Stimulated activated naive CD8-positive, alpha-beta T cell treated with anti-CD3 and anti-CD28 coated beads, Interleukin-15, amount 100 ng/mL, for 72 hours (primary cell): ENCODE measurements around the gene MAMDC2.

Experiments used
- ATAC-seq: fragments of 150-1000 bp; cut with Tn5 transposase; 2 replicates; pipeline ENCODE4 v1.10.0; 2021; ENCODE audit warnings: mild to moderate bottlenecking, moderate library complexity
- DNase-seq, 2 donors: peaks; one replicate each; pipeline ENCODE4 v3.0.0; 2021 to 2022
- H3K27ac Mint-ChIP-seq, 2 donors: one replicate each; pipeline ENCODE4 v1.8.0; 2022; ENCODE audit warnings: mild to moderate bottlenecking in 2 of 2, mixed read lengths in 2 of 2, moderate library complexity in 2 of 2
- H3K27me3 Mint-ChIP-seq: one replicate; pipeline ENCODE4 v1.8.0; 2022; ENCODE audit warnings: mixed read lengths
- H3K4me1 Mint-ChIP-seq: one replicate; pipeline ENCODE4 v1.8.0; 2022; ENCODE audit warnings: mild to moderate bottlenecking, mixed read lengths
- H3K4me3 Mint-ChIP-seq, 2 donors: one replicate each; pipeline ENCODE4 v1.8.0; 2022; ENCODE audit warnings: mild to moderate bottlenecking in 2 of 2, mixed read lengths in 2 of 2, moderate library complexity in 1 of 2
- H3K9me3 Mint-ChIP-seq, 2 donors: one replicate each; pipeline ENCODE4 v1.8.0; 2022; ENCODE audit warnings: mixed read lengths in 2 of 2

The MAMDC2 gene

GRCh38 chr9:70073756-70074155 is 30.1 kb downstream of the MAMDC2 start:
- ATAC-seq (no peak), DNase-seq (no peak)
- no peak overlapping the region for H3K27ac Mint-ChIP-seq
- H3K4me3 Mint-ChIP-seq, result no peak overlapping the region
- peaks cover 8% of the 10 kb centered on the region for H3K27me3 Mint-ChIP-seq
- H3K4me1 Mint-ChIP-seq, result no peaks in the 10 kb centered on the region
- H3K9me3 Mint-ChIP-seq, result no peaks in the 10 kb centered on the region

DNA sequence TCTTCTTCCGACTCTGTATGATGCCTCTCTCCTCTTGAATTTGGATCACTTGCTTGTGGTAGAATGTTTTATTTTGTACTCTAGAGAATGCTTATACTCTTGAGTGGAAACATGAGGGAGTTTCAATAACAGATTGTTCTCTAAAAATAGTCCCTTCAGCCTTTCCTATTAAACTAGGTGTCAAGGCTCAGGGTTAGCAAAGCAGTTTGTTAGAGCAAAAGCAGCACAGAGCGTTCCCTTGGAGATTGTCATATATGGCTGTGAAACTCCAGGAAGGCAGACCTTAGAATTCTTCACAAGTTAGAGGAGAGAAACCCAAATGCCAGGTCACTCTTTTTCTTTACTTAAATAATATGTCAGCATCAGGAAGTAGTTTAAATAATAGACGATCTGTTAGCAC is 33.0 kb downstream of the MAMDC2 start:
- ATAC-seq (no peak), DNase-seq (no peak)
- H3K9me3 Mint-ChIP-seq, result no peaks in the 10 kb centered on the region
- peaks cover 6% of the 10 kb centered on the region for H3K4me1 Mint-ChIP-seq
- H3K27me3 Mint-ChIP-seq, result peaks cover 34% of the 10 kb centered on the region
- no peak overlapping the region for H3K4me3 Mint-ChIP-seq
- no peak overlapping the region for H3K27ac Mint-ChIP-seq

DNA sequence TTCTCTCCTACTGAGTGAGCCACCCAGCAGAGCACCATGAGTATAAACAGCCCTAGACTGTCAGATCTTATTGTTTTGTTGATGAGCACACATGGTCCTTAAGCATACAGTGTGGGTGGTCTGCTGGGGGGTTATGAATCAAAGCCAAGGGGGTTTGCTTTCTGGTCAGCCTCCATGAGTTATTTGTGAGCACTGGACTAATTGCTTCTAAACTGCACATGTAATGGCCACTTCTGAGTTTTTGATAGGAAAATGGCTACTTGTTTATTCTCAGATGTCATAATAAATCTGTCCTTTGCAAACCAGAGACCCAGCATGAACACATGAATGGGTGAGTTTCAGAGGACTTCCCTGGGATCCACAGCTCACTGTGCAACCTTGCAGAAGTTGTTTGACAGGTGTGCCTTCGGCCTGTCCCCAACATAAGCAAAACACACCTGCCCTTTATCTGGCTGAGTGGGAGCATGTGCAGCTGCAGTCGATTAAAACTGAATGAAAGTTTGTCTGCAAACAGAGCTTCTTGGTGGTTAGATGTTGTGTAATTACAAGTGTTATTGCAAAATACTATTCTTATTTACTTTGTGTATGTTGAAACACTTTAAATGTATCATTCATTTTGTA is 35.9 kb downstream of the MAMDC2 start:
- no peak for ATAC-seq
- no peaks in the 10 kb centered on the region for H3K9me3 Mint-ChIP-seq

DNA sequence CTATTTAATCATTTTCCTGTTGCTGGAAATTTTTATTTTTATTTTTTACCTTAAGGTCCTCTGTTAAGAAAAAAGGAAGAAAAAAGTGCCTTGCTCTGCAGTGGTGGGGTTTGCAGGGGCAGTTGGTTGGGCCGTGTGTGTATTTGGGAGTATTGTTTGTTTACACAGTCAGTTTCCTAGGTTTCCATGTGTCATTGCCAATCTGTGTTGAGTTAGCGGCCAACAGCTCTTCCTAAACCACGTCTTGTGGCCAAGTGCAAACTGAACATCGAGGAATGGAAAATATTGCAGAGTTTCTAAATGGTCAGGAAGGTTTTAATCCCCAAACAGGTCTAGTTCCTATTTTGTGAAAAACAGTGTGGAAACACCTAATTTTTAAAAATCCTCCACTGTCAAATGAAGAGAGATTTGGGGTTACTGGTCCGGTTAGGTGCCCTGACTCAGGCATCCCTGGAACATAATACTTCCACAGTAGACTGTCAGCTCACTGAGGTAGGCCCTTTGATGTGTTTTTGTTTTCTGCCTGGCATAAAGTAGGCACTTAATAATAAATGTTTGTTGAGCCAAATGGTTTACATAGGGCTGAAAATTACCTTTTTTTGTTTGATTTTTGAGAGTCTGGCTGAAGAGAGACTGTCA is 37.0 kb downstream of the MAMDC2 start:
- no peak overlapping the region for H3K4me3 Mint-ChIP-seq
- H3K27ac Mint-ChIP-seq, result peak overlapping the region in 1 of 2 donors; percentile 7
- H3K4me1 Mint-ChIP-seq, result peaks cover 6% of the 10 kb centered on the region
- no peaks in the 10 kb centered on the region for H3K9me3 Mint-ChIP-seq
- H3K27me3 Mint-ChIP-seq, result peaks cover 43% of the 10 kb centered on the region
- ATAC-seq, result no peak
- no peak for DNase-seq

More for the DNA sequence above, 35.9 kb downstream of the MAMDC2 start:
- no peak for DNase-seq
- no peak overlapping the region for H3K4me3 Mint-ChIP-seq
- peaks cover 40% of the 10 kb centered on the region for H3K27me3 Mint-ChIP-seq
- peaks cover 6% of the 10 kb centered on the region for H3K4me1 Mint-ChIP-seq
- no peak overlapping the region for H3K27ac Mint-ChIP-seq

DNA sequence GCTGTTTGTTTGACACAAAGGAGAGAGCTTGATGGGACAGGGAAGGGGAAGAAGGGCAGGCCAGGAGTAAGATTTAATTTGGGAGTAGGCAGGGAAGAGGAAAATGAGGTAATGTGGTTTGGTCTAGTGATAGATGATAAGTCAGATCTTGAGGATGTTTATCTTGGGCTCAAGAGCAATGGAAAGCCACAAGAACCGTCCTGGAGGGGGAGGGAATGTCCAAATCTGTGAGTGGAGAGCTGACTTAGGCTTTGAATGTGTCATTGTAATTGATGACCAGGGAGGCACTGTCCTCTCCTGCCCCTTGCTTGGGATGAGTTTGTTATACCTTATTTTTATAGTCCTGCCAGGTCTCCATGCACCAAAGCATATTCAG is 37.5 kb downstream of the MAMDC2 start:
- H3K4me3 Mint-ChIP-seq, result no peak overlapping the region
- ATAC-seq, result no peak

GRCh38 chr9:70083429-70083828 is 39.8 kb downstream of the MAMDC2 start:
- no peak for ATAC-seq
- H3K4me3 Mint-ChIP-seq, result no peak overlapping the region
- H3K27ac Mint-ChIP-seq, result no peak overlapping the region
- peaks cover 45% of the 10 kb centered on the region for H3K27me3 Mint-ChIP-seq
- no peaks in the 10 kb centered on the region for H3K9me3 Mint-ChIP-seq
- no peak for DNase-seq
- H3K4me1 Mint-ChIP-seq, result peaks cover 6% of the 10 kb centered on the region

More for the DNA sequence above, 37.5 kb downstream of the MAMDC2 start:
- no peak for DNase-seq
- Mint-ChIP-seq H3K9me3 (no peaks in the 10 kb centered on the region), H3K4me1 (peaks cover 6% of the 10 kb centered on the region), H3K27ac (no peak overlapping the region), H3K27me3 (peaks cover 45% of the 10 kb centered on the region)

DNA sequence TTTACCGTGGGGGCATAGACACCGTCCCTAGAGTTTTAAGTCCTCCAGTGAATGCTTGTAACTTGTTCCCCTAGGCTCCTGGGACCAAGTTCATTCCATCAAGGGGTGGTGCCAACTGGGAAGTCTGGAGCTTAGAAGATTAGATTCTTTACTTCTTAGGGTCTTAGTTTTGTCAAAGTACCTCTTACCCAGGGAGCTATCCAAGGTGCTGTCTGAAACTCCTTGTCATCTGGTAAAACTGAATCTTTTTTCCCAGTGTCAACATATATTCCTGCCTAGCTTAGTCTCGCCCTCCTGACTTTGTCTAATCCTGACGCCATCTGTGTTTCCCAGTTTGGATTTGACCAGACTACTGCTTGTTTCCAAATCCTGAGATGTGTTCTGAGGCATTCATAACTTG is 41.6 kb downstream of the MAMDC2 start:
- Mint-ChIP-seq H3K27me3 (peaks cover 39% of the 10 kb centered on the region), H3K4me3 (no peak overlapping the region), H3K27ac (no peak overlapping the region), H3K9me3 (no peaks in the 10 kb centered on the region), H3K4me1 (peaks cover 6% of the 10 kb centered on the region)
- ATAC-seq, result no peak
- DNase-seq, result no peak

DNA sequence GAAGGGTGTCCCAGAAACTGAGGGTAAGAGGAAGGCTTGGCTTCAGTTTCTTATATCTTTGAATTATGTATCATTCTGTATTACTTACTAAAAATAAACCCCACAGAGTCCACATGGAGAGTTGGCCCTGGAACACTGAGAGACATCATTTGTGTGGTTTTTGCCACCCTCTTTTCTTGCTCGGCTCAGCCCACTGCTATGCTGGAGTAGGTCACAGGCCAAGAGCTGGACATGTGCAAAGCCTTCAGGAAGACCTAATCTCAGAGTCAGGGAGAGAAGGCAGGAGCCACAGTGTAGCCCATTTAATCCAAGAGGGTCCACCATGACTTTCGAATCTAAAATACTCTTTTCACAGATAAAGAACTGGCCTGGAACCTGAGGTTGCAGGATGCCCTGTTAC is 47.5 kb downstream of the MAMDC2 start:
- ATAC-seq (no peak), DNase-seq (no peak)
- Mint-ChIP-seq H3K9me3 (no peaks in the 10 kb centered on the region), H3K4me1 (no peaks in the 10 kb centered on the region), H3K4me3 (no peak overlapping the region), H3K27me3 (peaks cover 15% of the 10 kb centered on the region), H3K27ac (no peak overlapping the region)

GRCh38 chr9:70091572-70091971 is 47.9 kb downstream of the MAMDC2 start:
- no peaks in the 10 kb centered on the region for H3K9me3 Mint-ChIP-seq
- H3K27ac Mint-ChIP-seq, result no peak overlapping the region
- no peak for ATAC-seq
- H3K4me1 Mint-ChIP-seq, result no peaks in the 10 kb centered on the region
- no peak overlapping the region for H3K4me3 Mint-ChIP-seq
- no peak for DNase-seq
- peaks cover 15% of the 10 kb centered on the region for H3K27me3 Mint-ChIP-seq

DNA sequence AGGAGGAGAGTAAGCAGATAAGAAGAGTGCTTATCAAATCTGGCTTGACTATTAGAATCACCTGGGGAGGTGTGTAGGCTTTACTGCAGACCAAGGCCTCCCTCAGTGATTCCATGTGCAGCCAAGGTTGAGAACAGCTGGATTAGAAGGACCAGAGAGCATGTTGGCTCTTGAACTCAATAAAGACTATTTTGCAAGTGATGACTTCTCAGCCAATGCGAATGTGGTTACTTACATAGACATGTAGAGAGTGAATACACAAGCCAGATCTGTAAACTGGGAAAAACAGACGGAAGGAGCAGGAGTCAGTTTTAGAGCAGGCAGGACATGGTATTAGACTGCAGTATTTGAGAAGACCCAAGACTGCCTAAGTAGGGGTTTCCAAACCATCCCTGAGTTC is 48.5 kb downstream of the MAMDC2 start:
- no peak overlapping the region for H3K4me3 Mint-ChIP-seq
- no peaks in the 10 kb centered on the region for H3K9me3 Mint-ChIP-seq
- H3K4me1 Mint-ChIP-seq, result no peaks in the 10 kb centered on the region
- no peak overlapping the region for H3K27ac Mint-ChIP-seq
- DNase-seq, result no peak
- peaks cover 15% of the 10 kb centered on the region for H3K27me3 Mint-ChIP-seq
- no peak for ATAC-seq

DNA sequence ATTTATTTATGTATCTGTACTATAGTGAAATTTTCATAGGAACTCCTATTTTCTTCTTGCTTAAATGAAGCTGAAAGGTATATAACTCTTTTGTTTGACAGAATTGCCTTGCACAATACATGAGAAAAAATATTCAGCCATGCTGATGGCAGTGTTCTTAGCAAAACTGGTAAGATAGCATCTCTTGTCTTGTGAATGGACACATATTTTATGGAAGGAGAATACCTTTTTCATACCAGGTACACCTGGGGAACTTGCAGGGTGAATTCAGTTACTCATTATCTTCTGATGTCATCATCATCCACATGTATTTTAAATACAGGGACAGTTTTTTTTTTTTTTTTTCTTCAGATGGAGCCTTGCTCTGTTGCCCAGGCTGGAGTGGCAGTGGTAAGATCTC is 49.4 kb downstream of the MAMDC2 start:
- no peak for ATAC-seq
- Mint-ChIP-seq H3K9me3 (no peaks in the 10 kb centered on the region), H3K4me3 (no peak overlapping the region), H3K27me3 (peaks cover 15% of the 10 kb centered on the region), H3K27ac (no peak overlapping the region), H3K4me1 (no peaks in the 10 kb centered on the region)
- DNase-seq, result no peak

DNA sequence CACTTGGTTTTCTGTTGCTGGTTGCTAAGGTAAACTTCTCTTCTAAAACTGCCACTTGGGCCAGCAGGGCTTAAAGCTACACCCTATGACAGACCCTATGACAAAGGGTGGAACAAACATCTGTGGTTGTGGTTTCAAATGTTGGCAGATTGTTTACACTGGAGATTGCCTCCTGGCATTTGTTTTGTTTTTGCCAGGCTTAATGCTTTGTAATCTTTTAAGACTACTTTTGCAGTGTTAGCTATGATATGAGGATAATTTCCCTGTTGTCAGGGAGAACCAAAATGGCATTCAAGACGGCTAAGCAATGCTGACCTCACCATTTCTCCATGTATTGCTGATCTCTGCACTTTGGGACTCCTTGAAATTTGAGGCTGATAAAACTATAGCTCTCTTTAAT is 50.3 kb downstream of the MAMDC2 start:
- Mint-ChIP-seq H3K4me1 (no peaks in the 10 kb centered on the region), H3K4me3 (no peak overlapping the region), H3K9me3 (no peaks in the 10 kb centered on the region), H3K27ac (no peak overlapping the region), H3K27me3 (peaks cover 15% of the 10 kb centered on the region)
- no peak for ATAC-seq
- DNase-seq, result no peak

DNA sequence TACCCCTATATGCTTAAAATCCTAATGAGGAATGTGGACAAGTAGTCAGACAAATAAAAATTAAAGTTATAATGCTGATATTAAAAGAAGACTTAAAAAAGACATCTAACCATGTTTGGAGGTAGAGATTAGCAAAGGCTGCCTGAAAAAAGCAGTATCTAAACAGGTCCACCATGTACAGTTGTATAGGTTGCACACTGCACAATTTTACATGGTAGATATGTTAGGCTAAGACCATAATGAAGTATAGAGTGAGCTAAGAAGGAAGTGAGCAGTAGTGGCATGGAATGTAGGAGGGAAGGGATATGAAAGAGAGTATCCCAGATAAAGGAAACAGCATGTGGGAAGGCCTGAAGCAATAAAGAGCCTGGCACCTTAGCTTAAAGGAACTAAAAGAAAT is 51.1 kb downstream of the MAMDC2 start:
- DNase-seq (no peak), ATAC-seq (no peak)
- Mint-ChIP-seq H3K27ac (no peak overlapping the region), H3K4me3 (no peak overlapping the region), H3K9me3 (no peaks in the 10 kb centered on the region), H3K27me3 (peaks cover 8% of the 10 kb centered on the region), H3K4me1 (no peaks in the 10 kb centered on the region)

DNA sequence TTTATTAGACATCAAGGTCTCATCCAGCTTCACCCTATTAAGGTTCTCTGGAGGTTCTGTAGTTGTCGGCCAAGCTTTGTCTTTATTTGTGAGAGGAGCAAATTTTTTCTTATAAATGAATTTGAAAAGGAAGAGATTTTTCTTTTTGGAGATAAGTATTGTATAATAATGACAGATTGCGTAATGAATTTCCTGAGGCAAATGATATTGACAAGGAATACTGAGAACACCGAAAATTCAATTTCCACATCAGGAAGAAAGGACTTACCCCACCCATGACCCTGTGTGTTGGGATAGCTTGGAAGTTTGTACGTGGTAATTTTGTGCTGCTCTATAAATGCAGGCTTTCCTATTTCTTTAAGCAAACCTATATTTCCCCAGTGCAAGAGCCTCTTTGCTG is 53.5 kb downstream of the MAMDC2 start:
- Mint-ChIP-seq H3K27me3 (peaks cover 8% of the 10 kb centered on the region), H3K4me3 (no peak overlapping the region)
- ATAC-seq, result no peak

GRCh38 chr9:70100362-70100761 is 56.7 kb downstream of the MAMDC2 start:
- Mint-ChIP-seq H3K27me3 (peaks cover 2% of the 10 kb centered on the region), H3K4me3 (no peak overlapping the region), H3K9me3 (no peaks in the 10 kb centered on the region), H3K27ac (no peak overlapping the region), H3K4me1 (no peaks in the 10 kb centered on the region)
- DNase-seq (no peak), ATAC-seq (no peak)

More for the DNA sequence above, 53.5 kb downstream of the MAMDC2 start:
- Mint-ChIP-seq H3K9me3 (no peaks in the 10 kb centered on the region), H3K27ac (no peak overlapping the region), H3K4me1 (no peaks in the 10 kb centered on the region)
- no peak for DNase-seq

GRCh38 chr9:70101265-70101664 is 57.6 kb downstream of the MAMDC2 start:
- no peaks in the 10 kb centered on the region for H3K27me3 Mint-ChIP-seq
- H3K27ac Mint-ChIP-seq, result no peak overlapping the region
- no peak overlapping the region for H3K4me3 Mint-ChIP-seq
- ATAC-seq, result no peak
- no peak for DNase-seq
- no peaks in the 10 kb centered on the region for H3K4me1 Mint-ChIP-seq
- H3K9me3 Mint-ChIP-seq, result no peaks in the 10 kb centered on the region

DNA sequence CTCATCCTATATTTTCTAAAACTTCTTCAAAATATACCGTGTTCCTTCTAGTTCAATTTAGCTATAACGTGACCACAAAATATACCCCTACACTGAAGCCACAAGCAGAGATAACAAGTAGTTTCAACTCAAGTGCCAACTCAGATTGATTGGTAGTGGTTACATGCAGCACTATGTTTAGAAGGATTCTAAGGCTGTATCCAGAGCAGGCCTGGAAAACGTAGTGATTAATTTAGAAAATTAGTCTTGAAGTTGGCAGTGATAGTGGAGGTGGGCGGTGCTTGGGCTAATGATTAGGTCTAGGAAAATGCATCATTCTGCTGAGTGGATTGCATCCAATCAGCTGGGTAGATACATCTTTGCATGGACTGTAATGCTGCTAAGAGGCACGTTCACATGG is 61.5 kb downstream of the MAMDC2 start:
- Mint-ChIP-seq H3K27ac (no peak overlapping the region), H3K4me3 (no peak overlapping the region), H3K27me3 (no peaks in the 10 kb centered on the region), H3K9me3 (no peaks in the 10 kb centered on the region), H3K4me1 (peaks cover 2% of the 10 kb centered on the region)
- ATAC-seq (no peak), DNase-seq (no peak)
